22Rv1 (cell line): ENCODE data around the gene UBE3B.

Experiments used
- CTCF ChIP-seq: fragments of 450-650 bp; IDR thresholded peaks from 2 replicates; pipeline ENCODE4 v1.5.1; 2017; ENCODE audit warnings: mild to moderate bottlenecking
- ZFX ChIP-seq: fragments of 450-650 bp; IDR thresholded peaks from 2 replicates; pipeline ENCODE4 v1.6.1; 2017; ENCODE audit warnings: antibody characterized with exemption, borderline replicate concordance

GRCh38 chr12:109559601-109560000 is 82.2 kb downstream of the UBE3B start:
- TF ChIP-seq ZFX (no peak), CTCF (no peak)
